Mucosa of rectum (tissue), 2 donors: ENCODE data around the gene IMPACT.
A peak's percentile ranks its signal among the peaks of the same experiment; 100 is the strongest.

Experiments
- H3K27ac ChIP-seq, 2 donors: one replicate each; pipeline ENCODE4 v1.7.0; 2013; ENCODE audit warnings: inconsistent platforms in 2 of 2, low read depth in 2 of 2, low read length in 2 of 2
- H3K27me3 ChIP-seq, 2 donors: one replicate each; pipeline ENCODE4 v1.7.0; 2013; ENCODE audit warnings: low read length in 2 of 2; ENCODE audit not compliant: control insufficient read depth in 2 of 2, insufficient read depth in 2 of 2
- H3K36me3 ChIP-seq, 2 donors: one replicate each; pipeline ENCODE4 v1.7.0; 2013; ENCODE audit warnings: low read length in 2 of 2; ENCODE audit not compliant: control insufficient read depth in 2 of 2, insufficient read depth in 2 of 2
- H3K4me1 ChIP-seq, 2 donors: one replicate each; pipeline ENCODE4 v1.7.0; 2013; ENCODE audit warnings: low read length in 2 of 2, mild to moderate bottlenecking in 1 of 2; ENCODE audit not compliant: control insufficient read depth in 2 of 2, insufficient read depth in 2 of 2
- H3K4me3 ChIP-seq, 2 donors: one replicate each; pipeline ENCODE4 v1.7.0; 2013; ENCODE audit warnings: low read length in 2 of 2
- H3K9ac ChIP-seq, 2 donors: one replicate each; pipeline ENCODE4 v1.7.0; 2013; ENCODE audit warnings: low read length in 2 of 2, low read depth in 1 of 2, mild to moderate bottlenecking in 1 of 2
- H3K9me3 ChIP-seq, 2 donors: one replicate each; pipeline ENCODE4 v1.7.0; 2013; ENCODE audit warnings: low read length in 2 of 2; ENCODE audit not compliant: control insufficient read depth in 2 of 2
- donor health status: healthy.
- donor health status: Normal muscosa, but diverticular disease.

Gene IMPACT, protein sequence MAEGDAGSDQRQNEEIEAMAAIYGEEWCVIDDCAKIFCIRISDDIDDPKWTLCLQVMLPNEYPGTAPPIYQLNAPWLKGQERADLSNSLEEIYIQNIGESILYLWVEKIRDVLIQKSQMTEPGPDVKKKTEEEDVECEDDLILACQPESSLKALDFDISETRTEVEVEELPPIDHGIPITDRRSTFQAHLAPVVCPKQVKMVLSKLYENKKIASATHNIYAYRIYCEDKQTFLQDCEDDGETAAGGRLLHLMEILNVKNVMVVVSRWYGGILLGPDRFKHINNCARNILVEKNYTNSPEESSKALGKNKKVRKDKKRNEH

DNA sequence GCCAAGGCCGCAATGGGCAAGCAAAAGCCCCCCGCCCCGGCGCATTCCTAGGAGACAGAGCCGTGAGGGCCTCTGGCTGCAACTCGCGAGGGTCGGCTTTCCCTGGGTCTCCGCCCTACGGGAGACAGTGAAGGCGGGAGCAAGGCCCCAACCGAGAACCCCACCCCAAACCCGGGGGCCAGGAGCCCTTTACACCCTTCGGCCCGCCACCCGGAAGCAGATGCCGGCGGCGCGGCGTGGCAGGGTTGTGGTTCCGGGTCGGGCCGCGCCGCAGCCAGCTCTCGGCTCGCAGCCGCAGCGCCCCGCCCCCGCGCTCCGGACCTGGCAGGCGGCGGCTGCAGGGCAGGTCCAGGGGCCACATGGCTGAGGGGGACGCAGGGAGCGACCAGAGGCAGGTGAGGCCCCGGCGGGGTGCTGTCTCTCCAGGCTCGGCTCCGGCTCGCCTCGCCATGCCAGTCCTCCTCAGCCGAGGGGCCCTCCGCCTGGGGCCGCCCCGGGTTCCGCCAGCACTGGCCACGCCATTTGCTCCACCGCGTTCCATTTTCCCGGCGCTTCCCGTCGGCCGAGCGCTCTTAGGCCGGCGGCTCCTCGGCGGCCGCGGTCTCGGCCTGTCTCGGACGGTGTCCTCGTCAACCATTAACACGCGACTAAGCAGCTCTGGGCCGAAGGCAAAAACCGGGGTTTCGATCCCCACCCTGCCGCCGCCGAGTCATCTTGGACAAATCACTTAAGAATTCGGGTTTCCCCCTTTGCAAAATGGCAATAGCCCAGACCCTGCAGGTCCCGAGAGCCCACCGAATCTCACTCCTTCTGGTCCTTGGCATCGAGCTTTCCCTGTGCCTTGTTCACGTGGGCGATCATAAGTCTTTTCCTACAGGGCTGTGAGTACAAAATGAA is at the start of gene IMPACT:
TSS of gene IMPACT (plus strand) at position 273 of the 897 bp plus-strand sequence. CDS start at position 360, 87 bp downstream.
- Histone ChIP-seq H3K9me3 (peaks cover 0 to 6% of the 10 kb centered on the region in 2 donors), H3K4me3 (peak within 1 kb of the TSS; percentile 87 to 92), H3K9ac (peak within 1 kb of the TSS; percentile 71 to 89), H3K27ac (peak within 1 kb of the TSS; percentile 67 to 74), H3K27me3 (peaks cover 9 to 13% of the 10 kb centered on the region in 2 donors), H3K4me1 (peaks cover 2 to 8% of the 10 kb centered on the region in 2 donors), H3K36me3 (peaks cover 0 to 3% of the 10 kb centered on the region in 2 donors)

- Histone ChIP-seq H3K4me1 (no peaks in the 10 kb centered on the region), H3K9ac (no peak overlapping the region), H3K27me3 (no peaks in the 10 kb centered on the region), H3K36me3 (peaks cover 0 to 2% of the 10 kb centered on the region in 2 donors), H3K4me3 (no peak overlapping the region), H3K27ac (no peak overlapping the region), H3K9me3 (no peaks in the 10 kb centered on the region)
These were observed 47.9 kb upstream of the IMPACT start for GRCh38 chr18:24378598-24378997.

- Histone ChIP-seq H3K9ac (no peak overlapping the region), H3K4me3 (no peak overlapping the region), H3K9me3 (no peaks in the 10 kb centered on the region), H3K4me1 (no peaks in the 10 kb centered on the region), H3K27me3 (no peaks in the 10 kb centered on the region), H3K27ac (no peak overlapping the region), H3K36me3 (peaks cover 0 to 2% of the 10 kb centered on the region in 2 donors)
These were observed 46.2 kb upstream of the IMPACT start for GRCh38 chr18:24380163-24380747.

DNA sequence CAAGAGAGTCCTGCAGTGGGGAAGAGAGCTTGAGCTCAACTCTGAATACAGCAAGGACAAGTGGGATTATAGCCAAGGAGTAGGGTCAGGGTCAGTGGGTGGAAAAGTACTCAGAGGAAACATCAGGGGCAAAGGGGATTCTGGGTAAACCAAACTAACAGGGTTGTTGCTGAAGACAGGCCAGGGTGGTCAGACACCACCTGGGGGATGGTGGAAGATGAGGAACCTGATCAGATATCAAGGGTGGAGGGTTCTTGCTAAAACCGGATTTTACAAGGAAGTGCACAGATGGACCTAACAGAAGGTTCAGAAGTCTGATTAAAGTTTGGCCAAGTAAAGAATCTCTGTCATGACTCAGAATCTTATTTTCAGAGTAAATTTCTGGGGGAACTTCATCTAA is 45.3 kb upstream of the IMPACT start:
- H3K27me3 ChIP-seq = no peaks in the 10 kb centered on the region
- H3K27ac ChIP-seq = no peak overlapping the region
- no peaks in the 10 kb centered on the region for H3K9me3 ChIP-seq
- no peak overlapping the region for H3K9ac ChIP-seq
- H3K4me3 ChIP-seq = no peak overlapping the region
- no peaks in the 10 kb centered on the region for H3K4me1 ChIP-seq
- H3K36me3 ChIP-seq = no peaks in the 10 kb centered on the region

GRCh38 chr18:24386681-24387080 is 39.8 kb upstream of the IMPACT start:
- no peak overlapping the region for H3K27ac ChIP-seq
- H3K27me3 ChIP-seq = no peaks in the 10 kb centered on the region
- H3K9me3 ChIP-seq = no peaks in the 10 kb centered on the region
- H3K4me3 ChIP-seq = no peak overlapping the region
- no peak overlapping the region for H3K9ac ChIP-seq
- H3K4me1 ChIP-seq = no peaks in the 10 kb centered on the region
- H3K36me3 ChIP-seq = no peaks in the 10 kb centered on the region

DNA sequence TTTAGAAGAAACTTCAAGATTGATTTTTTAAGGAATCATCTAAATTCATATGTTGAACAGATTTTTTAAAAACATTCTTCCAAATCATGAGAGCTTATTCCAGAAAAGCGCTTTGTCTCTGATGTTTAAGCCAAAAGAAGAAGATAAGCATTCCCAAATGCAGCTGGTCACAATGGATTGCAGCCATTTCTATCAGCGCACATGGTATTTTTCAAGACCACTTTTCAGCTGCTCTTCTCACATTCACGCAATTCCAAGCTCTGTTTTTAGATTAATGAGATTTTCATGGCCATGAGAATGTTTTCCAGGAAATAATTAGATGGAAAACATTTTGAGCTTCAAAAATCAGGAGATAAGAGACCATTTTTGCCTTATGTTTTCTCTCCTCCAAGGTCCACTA is 37.5 kb upstream of the IMPACT start:
- H3K9me3 ChIP-seq = no peaks in the 10 kb centered on the region
- no peaks in the 10 kb centered on the region for H3K36me3 ChIP-seq
- no peaks in the 10 kb centered on the region for H3K4me1 ChIP-seq
- no peak overlapping the region for H3K4me3 ChIP-seq
- H3K27me3 ChIP-seq = no peaks in the 10 kb centered on the region
- no peak overlapping the region for H3K27ac ChIP-seq
- no peak overlapping the region for H3K9ac ChIP-seq

GRCh38 chr18:24395049-24395795 is 31.2 kb upstream of the IMPACT start:
- H3K9ac ChIP-seq = no peak overlapping the region
- no peaks in the 10 kb centered on the region for H3K9me3 ChIP-seq
- H3K27me3 ChIP-seq = no peaks in the 10 kb centered on the region
- H3K36me3 ChIP-seq = no peaks in the 10 kb centered on the region
- no peak overlapping the region for H3K4me3 ChIP-seq
- H3K27ac ChIP-seq = no peak overlapping the region
- peaks cover 3% of the 10 kb centered on the region in 2 donors for H3K4me1 ChIP-seq

DNA sequence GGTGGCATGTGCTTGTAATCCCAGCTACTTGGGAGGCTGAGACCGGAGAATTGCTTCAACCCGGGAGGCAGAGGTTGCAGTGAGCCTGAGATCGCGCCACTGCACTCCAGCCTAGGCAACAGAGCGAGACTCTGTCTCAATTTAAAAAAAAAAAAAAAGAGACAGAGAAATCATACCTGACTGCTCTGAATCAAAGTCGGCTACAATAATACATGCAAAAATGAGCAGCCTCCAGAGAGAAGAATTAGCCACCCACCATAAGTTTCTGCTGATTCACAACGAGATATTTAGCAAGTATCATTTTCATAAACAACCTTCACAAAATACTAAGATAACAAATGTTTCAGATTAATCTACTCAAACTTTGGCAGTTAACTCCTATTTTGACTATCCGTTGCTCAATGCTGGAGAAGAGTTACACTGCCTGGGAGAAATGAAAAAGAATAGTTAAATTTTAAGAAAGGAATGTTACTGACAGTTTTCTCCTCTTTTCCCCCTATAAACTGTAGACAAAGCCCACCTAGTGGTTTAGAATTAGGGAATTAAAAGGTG is 30.3 kb upstream of the IMPACT start:
- Histone ChIP-seq H3K4me1 (peaks cover 3% of the 10 kb centered on the region in 2 donors), H3K27me3 (no peaks in the 10 kb centered on the region), H3K4me3 (peak overlapping the region in 1 of 2 donors; percentile 74), H3K9ac (no peak overlapping the region), H3K27ac (no peak overlapping the region), H3K36me3 (no peaks in the 10 kb centered on the region), H3K9me3 (no peaks in the 10 kb centered on the region)

- peak overlapping the region; percentile 72 to 74 for H3K4me3 ChIP-seq
- H3K27ac ChIP-seq = peak overlapping the region; percentile 69 to 81
- H3K9ac ChIP-seq = peak overlapping the region; percentile 72 to 80
- H3K9me3 ChIP-seq = no peaks in the 10 kb centered on the region
- H3K4me1 ChIP-seq = peaks cover 3% of the 10 kb centered on the region in 2 donors
- H3K36me3 ChIP-seq = no peaks in the 10 kb centered on the region
- H3K27me3 ChIP-seq = no peaks in the 10 kb centered on the region
These were observed 29.3 kb upstream of the IMPACT start for GRCh38 chr18:24397131-24397693.
